Measurements from ENCODE around the gene SPON1. TPM values are rescaled to one million over a fixed set of nuclear protein-coding genes. Genes with fewer than 3 reads are reported as not detected.

The SPON1 gene
- polyA plus RNA-seq, 2 of the 4 experiments (the other 2 are of a cell fraction) = not detected

DNA sequence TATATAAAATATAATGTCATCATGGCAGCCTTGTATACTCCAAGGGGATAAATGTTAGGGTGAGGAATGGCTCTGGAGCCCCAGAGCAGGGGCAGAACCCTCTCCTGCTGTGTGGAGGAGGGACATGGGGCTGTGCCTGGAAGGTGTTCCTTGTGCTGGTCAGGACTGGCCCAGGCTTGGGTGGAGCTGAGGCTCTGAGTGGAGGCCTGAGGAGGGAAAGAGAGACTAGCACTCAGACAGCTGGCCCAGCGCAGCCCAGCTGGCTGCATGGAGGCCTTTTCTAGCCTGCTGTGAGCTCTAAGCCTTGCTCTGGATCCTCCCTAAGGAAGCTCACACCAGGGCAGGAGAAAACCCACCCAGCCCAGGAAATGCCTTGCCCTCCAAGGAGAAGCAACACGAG lies 282.9 kb downstream of the SPON1 start (continued):
- TF ChIP-seq, protein P1, sequence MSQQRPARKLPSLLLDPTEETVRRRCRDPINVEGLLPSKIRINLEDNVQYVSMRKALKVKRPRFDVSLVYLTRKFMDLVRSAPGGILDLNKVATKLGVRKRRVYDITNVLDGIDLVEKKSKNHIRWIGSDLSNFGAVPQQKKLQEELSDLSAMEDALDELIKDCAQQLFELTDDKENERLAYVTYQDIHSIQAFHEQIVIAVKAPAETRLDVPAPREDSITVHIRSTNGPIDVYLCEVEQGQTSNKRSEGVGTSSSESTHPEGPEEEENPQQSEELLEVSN (IDR thresholded peaks at IDR 0.05; ENCODE audit: borderline replicate concordance, low read depth) = no peak

DNA sequence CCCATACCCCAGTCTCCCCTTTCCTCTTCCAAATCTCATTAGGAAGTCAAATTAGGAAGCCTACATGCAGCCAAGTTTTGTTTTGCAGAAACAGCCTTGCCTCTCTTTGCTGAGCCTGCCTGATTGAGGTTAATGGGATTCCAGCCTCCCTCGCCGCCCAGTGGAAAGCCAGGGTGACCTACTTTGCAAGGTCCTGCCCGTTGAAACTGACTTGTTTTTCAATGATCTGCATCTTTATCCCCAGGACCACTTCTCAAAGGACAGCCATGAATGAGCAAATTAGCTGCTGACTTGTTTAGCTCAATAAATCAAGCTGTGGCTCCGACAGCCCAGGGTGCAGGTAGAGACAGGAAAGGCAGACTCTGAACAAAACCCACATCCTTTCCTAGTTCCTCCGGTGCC lies 286.1 kb downstream of the SPON1 start:
- TF ChIP-seq NFE2L2 (conservative IDR thresholded peaks at IDR 0.05; ENCODE audit: low read length) = no peak
- TF ChIP-seq TFCP2L1 (CRISPR knock-in tag; IDR thresholded peaks at IDR 0.05) = no peak
- FAIRE-seq (no peak), ATAC-seq (peak in 1 of 2 experiments; percentile 23; a peak in 3 of 6 replicates), DNase-seq (ENCODE audit: low read depth in 1 of 2, low spot score in 1 of 2) (no peak)
- Histone ChIP-seq H3K27ac (no peak overlapping the region), H3K4me2 (no peak overlapping the region; the same call in 2 of the 3 replicates), H3K4me1 (no peaks in the 10 kb centered on the region), H3K9me3 (no peaks in the 10 kb centered on the region), H3K4me3 (no peak overlapping the region)
- CTCF ChIA-PET = interaction anchor here (0.8 to 2.6 kb wide), 10 partner anchors 9 to 761 kb away, joined by 3 to 16 read pairs (median 4); no protein-coding TSS in a partner anchor
- POLR2A ChIA-PET = no interaction called here
- 70% methylated on average over 5 of the region's 5 CpGs for WGBS (ENCODE audit: missing lambda C conversion rate)

DNA sequence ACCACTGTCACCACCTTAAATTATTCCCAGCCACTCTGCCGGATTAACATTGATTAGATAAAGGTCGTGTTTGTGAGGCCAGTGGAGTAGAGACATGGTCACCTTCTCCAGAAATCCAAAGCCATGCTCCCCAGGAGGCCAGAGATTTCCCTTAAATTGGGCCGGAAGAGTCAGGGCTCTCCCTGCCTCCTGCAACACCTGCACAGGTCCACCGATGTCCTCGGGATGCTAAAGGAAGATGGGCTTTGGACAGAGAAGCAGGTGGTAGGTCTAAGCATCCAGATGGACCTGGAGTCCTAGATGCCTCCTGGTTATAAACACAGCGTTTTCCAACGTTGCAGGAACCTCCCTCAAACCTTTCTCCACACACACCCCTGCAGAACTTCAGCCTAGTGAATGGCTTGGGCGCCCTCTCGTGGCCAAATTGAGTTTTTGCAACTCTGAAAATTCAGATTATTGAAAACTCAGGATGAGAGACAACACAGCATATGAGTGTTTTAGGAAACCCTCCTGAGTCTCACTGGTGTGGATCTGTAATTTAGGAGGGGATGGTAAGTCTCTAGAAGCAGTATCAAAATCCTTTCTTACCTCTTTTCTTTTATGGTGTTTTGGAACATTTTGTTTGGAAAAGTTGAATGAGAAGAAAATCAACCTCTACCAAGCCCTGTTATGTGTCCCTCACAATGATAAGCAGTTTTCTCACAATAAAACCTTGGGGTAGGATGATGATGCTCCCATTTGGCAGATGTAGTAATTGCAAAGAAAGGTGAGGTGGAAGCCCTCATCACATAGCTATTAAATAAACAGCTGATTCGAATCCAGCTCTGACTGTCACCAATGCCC lies 286.8 kb downstream of the SPON1 start:
- Histone ChIP-seq H3K4me3 (no peak overlapping the region), H3K9me3 (no peaks in the 10 kb centered on the region), H3K4me2 (peak overlapping the region; percentile 35; the same call in 1 of the 3 replicates), H3K4me1 (no peaks in the 10 kb centered on the region), H3K27ac (no peak overlapping the region)
- DNase-seq (ENCODE audit: low read depth in 1 of 2, low spot score in 1 of 2) (peak; percentile 33 to 57), ATAC-seq (peak; percentile 63 to 83), FAIRE-seq (peak; percentile 39)
- ChIA-PET POLR2A (interaction anchor here (0.6 to 0.7 kb wide), 2 partner anchors 59 to 292 kb away, joined by 3 read pairs; no protein-coding TSS in a partner anchor), CTCF (interaction anchor here (0.6 to 6.1 kb wide), 29 partner anchors 9 to 888 kb away, joined by 3 to 63 read pairs (median 5); no protein-coding TSS in a partner anchor)
- WGBS (ENCODE audit: missing lambda C conversion rate) = 13% methylated on average over 10 of the region's 10 CpGs
- TF ChIP-seq KDM5A (IDR thresholded peaks at IDR 0.05) = no peak
- TF ChIP-seq, protein P2, sequence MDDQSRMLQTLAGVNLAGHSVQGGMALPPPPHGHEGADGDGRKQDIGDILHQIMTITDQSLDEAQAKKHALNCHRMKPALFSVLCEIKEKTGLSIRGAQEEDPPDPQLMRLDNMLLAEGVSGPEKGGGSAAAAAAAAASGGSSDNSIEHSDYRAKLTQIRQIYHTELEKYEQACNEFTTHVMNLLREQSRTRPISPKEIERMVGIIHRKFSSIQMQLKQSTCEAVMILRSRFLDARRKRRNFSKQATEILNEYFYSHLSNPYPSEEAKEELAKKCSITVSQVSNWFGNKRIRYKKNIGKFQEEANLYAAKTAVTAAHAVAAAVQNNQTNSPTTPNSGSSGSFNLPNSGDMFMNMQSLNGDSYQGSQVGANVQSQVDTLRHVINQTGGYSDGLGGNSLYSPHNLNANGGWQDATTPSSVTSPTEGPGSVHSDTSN (IDR thresholded peaks at IDR 0.05) = no peak
- TF ChIP-seq CBX8 (IDR thresholded peaks at IDR 0.05) = no peak
- no peak for TF ChIP-seq EHF (CRISPR knock-in tag; IDR thresholded peaks at IDR 0.05)
- TF ChIP-seq POLR2A (IDR thresholded peaks at IDR 0.05; ENCODE audit: low read length) = no peak
- TF ChIP-seq BHLHE40 (IDR thresholded peaks at IDR 0.05; ENCODE audit: low read depth, low read length) = no peak
- TF ChIP-seq JUNB (IDR thresholded peaks at IDR 0.05) = no peak
- TF ChIP-seq HOXA7 (CRISPR knock-in tag; IDR thresholded peaks at IDR 0.05) = no peak
- peak; percentile 95 to 98 for TF ChIP-seq RAD21 (conservative IDR thresholded peaks at IDR 0.05 in 1 of 2, IDR thresholded peaks at IDR 0.05 in 1 of 2)
- TF ChIP-seq TFCP2L1 (CRISPR knock-in tag; IDR thresholded peaks at IDR 0.05) = no peak
- TF ChIP-seq GATA3 (IDR thresholded peaks at IDR 0.05; ENCODE audit: borderline replicate concordance) = no peak
- TF ChIP-seq EHMT2 (IDR thresholded peaks at IDR 0.05; ENCODE audit: low read depth) = no peak
- peak; percentile 91 for TF ChIP-seq SMC3 (IDR thresholded peaks at IDR 0.05)
- no peak for TF ChIP-seq HOXB13 (CRISPR knock-in tag; IDR thresholded peaks at IDR 0.05; ENCODE audit: low read depth)
- TF ChIP-seq, protein P3, sequence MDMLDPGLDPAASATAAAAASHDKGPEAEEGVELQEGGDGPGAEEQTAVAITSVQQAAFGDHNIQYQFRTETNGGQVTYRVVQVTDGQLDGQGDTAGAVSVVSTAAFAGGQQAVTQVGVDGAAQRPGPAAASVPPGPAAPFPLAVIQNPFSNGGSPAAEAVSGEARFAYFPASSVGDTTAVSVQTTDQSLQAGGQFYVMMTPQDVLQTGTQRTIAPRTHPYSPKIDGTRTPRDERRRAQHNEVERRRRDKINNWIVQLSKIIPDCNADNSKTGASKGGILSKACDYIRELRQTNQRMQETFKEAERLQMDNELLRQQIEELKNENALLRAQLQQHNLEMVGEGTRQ (IDR thresholded peaks at IDR 0.05) = no peak
- TF ChIP-seq, protein P4, sequence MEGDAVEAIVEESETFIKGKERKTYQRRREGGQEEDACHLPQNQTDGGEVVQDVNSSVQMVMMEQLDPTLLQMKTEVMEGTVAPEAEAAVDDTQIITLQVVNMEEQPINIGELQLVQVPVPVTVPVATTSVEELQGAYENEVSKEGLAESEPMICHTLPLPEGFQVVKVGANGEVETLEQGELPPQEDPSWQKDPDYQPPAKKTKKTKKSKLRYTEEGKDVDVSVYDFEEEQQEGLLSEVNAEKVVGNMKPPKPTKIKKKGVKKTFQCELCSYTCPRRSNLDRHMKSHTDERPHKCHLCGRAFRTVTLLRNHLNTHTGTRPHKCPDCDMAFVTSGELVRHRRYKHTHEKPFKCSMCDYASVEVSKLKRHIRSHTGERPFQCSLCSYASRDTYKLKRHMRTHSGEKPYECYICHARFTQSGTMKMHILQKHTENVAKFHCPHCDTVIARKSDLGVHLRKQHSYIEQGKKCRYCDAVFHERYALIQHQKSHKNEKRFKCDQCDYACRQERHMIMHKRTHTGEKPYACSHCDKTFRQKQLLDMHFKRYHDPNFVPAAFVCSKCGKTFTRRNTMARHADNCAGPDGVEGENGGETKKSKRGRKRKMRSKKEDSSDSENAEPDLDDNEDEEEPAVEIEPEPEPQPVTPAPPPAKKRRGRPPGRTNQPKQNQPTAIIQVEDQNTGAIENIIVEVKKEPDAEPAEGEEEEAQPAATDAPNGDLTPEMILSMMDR (IDR thresholded peaks at IDR 0.05) = peak; percentile 96
- no peak for TF ChIP-seq FOSB (CRISPR knock-in tag; IDR thresholded peaks at IDR 0.05)

Measured in A549 (cell line).